Measurements from ENCODE around the gene CNTN4.

DNA sequence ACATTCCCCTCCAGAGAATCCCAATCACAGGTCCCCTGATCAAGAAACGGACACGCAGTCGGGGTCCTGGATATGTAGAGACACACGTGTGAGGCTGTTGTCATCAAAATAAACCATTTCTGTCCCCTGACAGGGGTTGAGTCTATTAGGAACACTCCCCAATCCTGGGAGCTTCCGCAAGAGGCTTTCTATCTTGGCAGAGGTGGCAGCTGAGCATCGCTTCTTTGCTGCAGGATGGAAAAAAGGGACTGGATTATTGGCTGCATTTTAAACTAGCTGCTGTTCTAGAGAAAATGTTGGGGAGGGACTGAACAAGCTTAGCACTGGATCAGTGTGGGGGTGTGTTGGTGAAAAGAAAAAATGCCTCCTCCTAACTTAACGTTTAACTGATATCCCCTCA lies 2.5 kb upstream of the CNTN4 start:
- TF ChIP-seq POLR2A (IDR thresholded peaks at IDR 0.05) = no peak
- TF ChIP-seq EP300 (IDR thresholded peaks at IDR 0.05) = no peak

Measured in gastroesophageal sphincter (tissue), 2 donors.